HCT116 (cell line): Measurements from ENCODE around the gene SCGB3A1. TPM values are rescaled to one million over a fixed set of nuclear protein-coding genes. Genes with fewer than 3 reads are reported as not detected.

ENCODE experiments used
- ATAC-seq: fragments of 200-7000 bp; cut with Tn5 transposase; 2 replicates; pipeline ENCODE4 v1.9.1; 2020; ENCODE audit warnings: mild to moderate bottlenecking, moderate library complexity
- BruUV-seq: library from RNA; stranded (reverse); fragments of 400-500 nt; replicated peaks from 2 replicates; lab custom pipeline; 2021; lab: Mats Ljungman, UMichigan
- CTCF ChIA-PET: fragments of 300-600 bp; sonication (Branson Sonifier 250); formaldehyde crosslinking; loops from one replicate; lab custom pipeline; 2021; ENCODE audit warnings: antibody characterized with exemption; lab: Charles Lee
- POLR2A ChIA-PET: fragments of 300-600, 350-600 bp; sonication (Branson Sonifier 250); formaldehyde crosslinking; loops from one replicate; lab custom pipeline; 2021; ENCODE audit warnings: antibody characterized with exemption; lab: Charles Lee
- RAD21 ChIA-PET, 2 experiments: fragments of 300-600 bp; sonication (Branson Sonifier 250); formaldehyde crosslinking; loops; one replicate each; lab custom pipeline; 2023; ENCODE audit warnings: low total read pairs in 2 of 2; ENCODE audit not compliant: uncharacterized antibody in 2 of 2, unreplicated experiment in 2 of 2, low non-redundant PET in 1 of 2; lab: Charles Lee
- DNase-seq: peaks from one replicate; pipeline ENCODE4 v3.0.0-alpha.2; 2010; ENCODE audit warnings: low read depth, low spot score
- H2AFZ ChIP-seq: fragments of 200-600 bp; shearing (Covaris generic), sonication (generic); 2 replicates; pipeline ENCODE4 v1.6.1; 2017; ENCODE audit warnings: low read depth, mixed run types, mixed read lengths, antibody characterized with exemption, low read length; ENCODE audit not compliant: poor library complexity, severe bottlenecking
- H3K27ac ChIP-seq: 2 replicates; pipeline ENCODE4 v1.5.1; 2012; ENCODE audit warnings: low read depth, low read length
- H3K27me3 ChIP-seq: fragments of 200-600 bp; sonication (generic); 2 replicates; pipeline ENCODE4 v1.6.1; 2016; ENCODE audit warnings: mixed run types, low read length, mixed read lengths; ENCODE audit not compliant: insufficient read depth
- H3K36me3 ChIP-seq, 2 experiments: fragments of 200-500 bp in 1 of 2; fragments of 200-600 bp in 1 of 2; sonication (Bioruptor generic) in 1 of 2; sonication (generic) in 1 of 2; 2 replicates each; pipeline versions ENCODE4 v1.5.1 to v1.6.1; 2014 to 2016; ENCODE audit warnings: low read length in 2 of 2, inconsistent platforms in 1 of 2, mixed read lengths in 1 of 2, mixed run types in 1 of 2; ENCODE audit not compliant: insufficient read depth in 2 of 2, control insufficient read depth in 1 of 2
- H3K4me1 ChIP-seq, 2 experiments: fragments of 200-600 bp in 1 of 2; sonication (generic) in 1 of 2; 2 replicates each; pipeline versions ENCODE4 v1.5.1 to v1.6.1; 2012 to 2017; ENCODE audit warnings: low read length in 2 of 2, inconsistent platforms in 1 of 2, mild to moderate bottlenecking in 1 of 2, mixed read lengths in 1 of 2, mixed run types in 1 of 2, moderate library complexity in 1 of 2; ENCODE audit not compliant: insufficient read depth in 2 of 2, control insufficient read depth in 1 of 2
- H3K4me2 ChIP-seq: fragments of 200-600 bp; sonication (generic); 2 replicates; pipeline ENCODE4 v1.6.1; 2017; ENCODE audit warnings: mixed run types, low read length, mixed read lengths
- H3K4me3 ChIP-seq, 2 experiments: fragments of 200-600 bp in 1 of 2; sonication (generic) in 1 of 2; replicated peaks in 1 of 2; 2 replicates each; pipeline ENCODE4 v1.5.1; 2011 to 2016; ENCODE audit warnings: low read length in 2 of 2, control low read depth in 1 of 2, low read depth in 1 of 2, mild to moderate bottlenecking in 1 of 2, mixed read lengths in 1 of 2, mixed run types in 1 of 2
- H3K79me2 ChIP-seq: fragments of 200-600 bp; sonication (generic); 2 replicates; pipeline ENCODE4 v1.6.1; 2017; ENCODE audit warnings: mild to moderate bottlenecking, mixed run types, low read length, moderate library complexity, mixed read lengths; ENCODE audit not compliant: insufficient read depth
- H3K9ac ChIP-seq: fragments of 200-600 bp; sonication (generic); 2 replicates; pipeline ENCODE4 v1.6.1; 2016; ENCODE audit warnings: low read length, mixed read lengths
- H3K9me2 ChIP-seq: fragments of 200-600 bp; sonication (generic), shearing (Covaris generic); 2 replicates; pipeline ENCODE4 v1.6.1; 2017; ENCODE audit warnings: mixed run types, mild to moderate bottlenecking, moderate library complexity; ENCODE audit not compliant: insufficient read depth
- H3K9me3 ChIP-seq, 2 experiments: fragments of 200-500 bp in 1 of 2; fragments of 200-600 bp in 1 of 2; sonication (Bioruptor generic) in 1 of 2; sonication (generic) in 1 of 2; 2 replicates each; pipeline ENCODE4 v1.6.1; 2014 to 2017; ENCODE audit warnings: low read length in 2 of 2, mixed read lengths in 2 of 2, inconsistent platforms in 1 of 2, low read depth in 1 of 2, mild to moderate bottlenecking in 1 of 2, mixed run types in 1 of 2, moderate library complexity in 1 of 2; ENCODE audit not compliant: control insufficient read depth in 1 of 2, insufficient read depth in 1 of 2
- H4K20me1 ChIP-seq: fragments of 200-600 bp; sonication (generic), shearing (Covaris generic); 2 replicates; pipeline ENCODE4 v1.6.1; 2017; ENCODE audit warnings: mixed run types, mild to moderate bottlenecking, moderate library complexity; ENCODE audit not compliant: insufficient read depth
- CBX3 ChIP-seq: IDR thresholded peaks from 2 replicates; pipeline ENCODE4 v1.6.1; 2012; ENCODE audit warnings: low read depth
- CEBPB ChIP-seq: IDR thresholded peaks from 2 replicates; pipeline ENCODE4 v1.6.1; 2012; ENCODE audit warnings: low read depth
- EZH2phosphoT487 ChIP-seq: fragments of 200-600 bp; IDR thresholded peaks from 2 replicates; pipeline ENCODE4 v1.6.1; 2018; ENCODE audit warnings: antibody characterized with exemption, borderline replicate concordance
- FOSL1 ChIP-seq: IDR thresholded peaks from 2 replicates; pipeline ENCODE4 v1.6.1; 2012; ENCODE audit warnings: low read depth
- POLR2A ChIP-seq: IDR thresholded peaks from 2 replicates; pipeline ENCODE4 v1.7.0; 2011; ENCODE audit warnings: borderline replicate concordance; ENCODE audit not compliant: insufficient read depth, insufficient read length; ENCODE audit errors: extremely low read depth
- POLR2AphosphoS5 ChIP-seq: IDR thresholded peaks from 2 replicates; pipeline ENCODE4 v1.6.1; 2011; ENCODE audit warnings: mild to moderate bottlenecking, low read depth, low read length, moderate library complexity
- RAD21 ChIP-seq: IDR thresholded peaks from 2 replicates; pipeline ENCODE4 v1.6.1; 2012; ENCODE audit warnings: low read depth, mild to moderate bottlenecking
- SP1 ChIP-seq: IDR thresholded peaks from 2 replicates; pipeline ENCODE4 v1.6.1; 2012; ENCODE audit warnings: low read depth
- TCF7L2 ChIP-seq: IDR thresholded peaks from 2 replicates; pipeline ENCODE4 v1.7.0; 2011; ENCODE audit warnings: borderline replicate concordance, inconsistent platforms; ENCODE audit not compliant: insufficient read depth, insufficient read length; ENCODE audit errors: extremely low read depth
- ZFX ChIP-seq: fragments of 450-650 bp; IDR thresholded peaks from 2 replicates; pipeline ENCODE4 v1.6.1; 2017
- intact Hi-C: fragments of 100-400 bp; cut with micrococcal nuclease; formaldehyde crosslinking; loops from 2 replicates; pipeline ENCODE4 v1.10.0; 2022
- total RNA-seq: library from RNA; stranded (reverse); gene quantifications from one replicate; pipeline ENCODE4 v1.2.1, GENCODE V29; 2021; ENCODE audit not compliant: unreplicated experiment
- TF ChIP-seq, protein P1 (sequence below), 3 experiments: fragments of 200-600 bp in 1 of 3; sonication (generic) in 1 of 3; IDR thresholded peaks in 2 of 3; conservative IDR thresholded peaks in 1 of 3; 2 replicates each; pipeline ENCODE4 v1.5.1; 2012 to 2017; ENCODE audit warnings: low read depth in 2 of 3, low read length in 2 of 3, antibody characterized with exemption in 1 of 3, borderline replicate concordance in 1 of 3, control low read depth in 1 of 3, mild to moderate bottlenecking in 1 of 3, mixed read lengths in 1 of 3, mixed run types in 1 of 3, moderate library complexity in 1 of 3; ENCODE audit not compliant: insufficient read depth in 1 of 3
- TF ChIP-seq, protein P2 (sequence below): IDR thresholded peaks from 2 replicates; pipeline ENCODE4 v1.6.1; 2012
- TF ChIP-seq, protein P3 (sequence below): IDR thresholded peaks from 2 replicates; pipeline ENCODE4 v1.6.1; 2011; ENCODE audit warnings: mild to moderate bottlenecking, low read length, moderate library complexity; ENCODE audit not compliant: insufficient replicate concordance; ENCODE audit errors: extremely low read depth

Gene SCGB3A1
- total RNA-seq, 1 experiment from 2014 or later = not detected

DNA sequence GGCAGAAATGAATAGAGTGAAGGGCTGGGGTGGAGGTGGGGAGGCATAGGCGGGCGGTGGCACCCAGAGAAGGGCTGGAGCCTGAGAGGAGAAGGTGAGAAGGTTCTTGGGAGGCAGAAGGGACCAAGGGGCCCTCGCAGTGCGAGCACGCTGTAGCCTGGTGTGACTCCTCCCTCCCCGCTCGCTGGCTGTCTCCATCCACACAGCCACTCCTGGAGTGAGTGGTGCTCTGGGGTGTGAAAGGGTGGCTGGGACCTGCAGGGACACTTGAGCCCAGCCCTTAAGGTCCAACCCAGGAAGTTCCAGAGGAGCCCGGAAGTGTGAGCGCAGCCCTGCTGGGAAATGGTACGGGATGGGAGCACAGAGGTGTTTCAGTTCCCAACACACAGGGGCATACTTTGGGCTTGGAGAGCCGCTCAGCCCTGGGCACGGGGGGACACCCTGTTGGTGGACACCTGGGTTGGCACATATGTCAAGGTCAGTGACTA, 9.3 kb upstream of the SCGB3A1 start:
- Histone ChIP-seq H3K36me3 (no peaks in the 10 kb centered on the region), H3K4me1 (0 out of 4 replicates have a peak, but pooled peaks cover 0 to under 1% of the 10 kb centered on the region in 2 experiments), H3K79me2 (no peaks in the 10 kb centered on the region), H3K27ac (no peak overlapping the region), H3K9me3 (no peaks in the 10 kb centered on the region), H3K4me3 (no peak overlapping the region), H2AFZ (no peak overlapping the region), H3K27me3 (no peaks in the 10 kb centered on the region), H4K20me1 (no peaks in the 10 kb centered on the region), H3K9me2 (no peaks in the 10 kb centered on the region), H3K9ac (no peak overlapping the region), H3K4me2 (no peak overlapping the region)
- ChIA-PET CTCF (no interaction called here), RAD21 (no interaction called here), POLR2A (no interaction called here)
- intact Hi-C loops = no loop called here
- BruUV-seq = no TSS peak
- TF ChIP-seq, protein P1, sequence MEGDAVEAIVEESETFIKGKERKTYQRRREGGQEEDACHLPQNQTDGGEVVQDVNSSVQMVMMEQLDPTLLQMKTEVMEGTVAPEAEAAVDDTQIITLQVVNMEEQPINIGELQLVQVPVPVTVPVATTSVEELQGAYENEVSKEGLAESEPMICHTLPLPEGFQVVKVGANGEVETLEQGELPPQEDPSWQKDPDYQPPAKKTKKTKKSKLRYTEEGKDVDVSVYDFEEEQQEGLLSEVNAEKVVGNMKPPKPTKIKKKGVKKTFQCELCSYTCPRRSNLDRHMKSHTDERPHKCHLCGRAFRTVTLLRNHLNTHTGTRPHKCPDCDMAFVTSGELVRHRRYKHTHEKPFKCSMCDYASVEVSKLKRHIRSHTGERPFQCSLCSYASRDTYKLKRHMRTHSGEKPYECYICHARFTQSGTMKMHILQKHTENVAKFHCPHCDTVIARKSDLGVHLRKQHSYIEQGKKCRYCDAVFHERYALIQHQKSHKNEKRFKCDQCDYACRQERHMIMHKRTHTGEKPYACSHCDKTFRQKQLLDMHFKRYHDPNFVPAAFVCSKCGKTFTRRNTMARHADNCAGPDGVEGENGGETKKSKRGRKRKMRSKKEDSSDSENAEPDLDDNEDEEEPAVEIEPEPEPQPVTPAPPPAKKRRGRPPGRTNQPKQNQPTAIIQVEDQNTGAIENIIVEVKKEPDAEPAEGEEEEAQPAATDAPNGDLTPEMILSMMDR (IDR thresholded peaks at IDR 0.05 in 2 of 3, conservative IDR thresholded peaks at IDR 0.05 in 1 of 3; ENCODE audit: borderline replicate concordance in 1 of 3, insufficient read depth in 1 of 3, low read depth in 2 of 3, low read length in 2 of 3) = no peak
- TF ChIP-seq CEBPB (no peak), EZH2phosphoT487 (no peak), SP1 (no peak), CBX3 (no peak), ZFX (no peak), POLR2A (no peak), TCF7L2 (no peak), FOSL1 (no peak), POLR2AphosphoS5 (no peak), RAD21 (no peak)
- TF ChIP-seq, protein P2, sequence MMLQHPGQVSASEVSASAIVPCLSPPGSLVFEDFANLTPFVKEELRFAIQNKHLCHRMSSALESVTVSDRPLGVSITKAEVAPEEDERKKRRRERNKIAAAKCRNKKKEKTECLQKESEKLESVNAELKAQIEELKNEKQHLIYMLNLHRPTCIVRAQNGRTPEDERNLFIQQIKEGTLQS = no peak
- TF ChIP-seq, protein P3, sequence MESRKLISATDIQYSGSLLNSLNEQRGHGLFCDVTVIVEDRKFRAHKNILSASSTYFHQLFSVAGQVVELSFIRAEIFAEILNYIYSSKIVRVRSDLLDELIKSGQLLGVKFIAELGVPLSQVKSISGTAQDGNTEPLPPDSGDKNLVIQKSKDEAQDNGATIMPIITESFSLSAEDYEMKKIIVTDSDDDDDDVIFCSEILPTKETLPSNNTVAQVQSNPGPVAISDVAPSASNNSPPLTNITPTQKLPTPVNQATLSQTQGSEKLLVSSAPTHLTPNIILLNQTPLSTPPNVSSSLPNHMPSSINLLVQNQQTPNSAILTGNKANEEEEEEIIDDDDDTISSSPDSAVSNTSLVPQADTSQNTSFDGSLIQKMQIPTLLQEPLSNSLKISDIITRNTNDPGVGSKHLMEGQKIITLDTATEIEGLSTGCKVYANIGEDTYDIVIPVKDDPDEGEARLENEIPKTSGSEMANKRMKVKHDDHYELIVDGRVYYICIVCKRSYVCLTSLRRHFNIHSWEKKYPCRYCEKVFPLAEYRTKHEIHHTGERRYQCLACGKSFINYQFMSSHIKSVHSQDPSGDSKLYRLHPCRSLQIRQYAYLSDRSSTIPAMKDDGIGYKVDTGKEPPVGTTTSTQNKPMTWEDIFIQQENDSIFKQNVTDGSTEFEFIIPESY = no peak
- no peak for ATAC-seq
- no peak for DNase-seq
